DMS53 treated with DMSO at 0.1 percent for 48 hours (cell line): ENCODE data around the gene PBX2.
"Not testable (repeated sequence)": the region's sequence is repeated elsewhere in the genome, so short reads cannot be mapped to it uniquely, and the experiment has no call there.

ENCODE experiments used
- DNase-seq: peaks from one replicate; lab custom pipeline; 2025; ENCODE audit not compliant: unreplicated experiment; lab: John Stamatoyannopoulos, UW

The PBX2 gene

GRCh38 chr6:32187725-32188380 is 2.1 kb downstream of the PBX2 start:
- DNase-seq = not testable (repeated sequence)

- no peak for DNase-seq
These were observed 2.8 kb downstream of the PBX2 start for GRCh38 chr6:32187009-32187709.

DNA sequence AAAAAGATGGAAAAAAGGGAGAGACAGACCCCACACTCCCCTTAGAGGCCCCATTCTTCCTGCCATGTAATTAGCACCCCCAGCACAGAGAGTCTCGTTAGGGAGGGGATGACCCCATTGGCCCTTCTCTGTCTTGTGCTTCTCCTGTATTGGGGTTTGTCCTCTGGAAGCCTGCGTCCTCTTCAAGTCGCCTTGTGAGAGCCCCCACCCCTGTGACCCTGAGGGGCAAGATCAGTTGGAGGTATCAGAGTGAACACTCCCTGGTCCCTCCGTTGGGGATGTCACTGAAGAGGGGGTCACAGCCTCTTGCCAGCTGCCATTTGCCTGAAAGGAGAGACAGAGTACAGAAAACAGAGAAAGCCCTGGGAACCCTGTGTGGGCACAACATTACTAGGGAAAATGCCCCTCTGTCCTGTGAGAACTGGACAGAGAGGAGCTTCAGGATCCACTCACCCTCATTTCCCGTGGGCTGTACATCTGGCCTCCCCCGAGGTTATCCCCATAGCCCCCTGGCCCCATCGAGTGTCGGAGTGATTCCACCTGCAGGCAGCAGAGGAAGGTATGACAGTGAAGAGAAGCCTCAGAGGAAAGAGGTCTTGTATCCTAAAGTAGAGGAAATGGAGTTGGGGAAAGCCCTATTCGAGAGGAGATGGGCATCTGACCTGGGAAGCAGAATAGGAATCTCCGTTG is 3.7 kb downstream of the PBX2 start:
- DNase-seq = not testable (repeated sequence)

GRCh38 chr6:32185681-32186131 is 4.3 kb downstream of the PBX2 start:
- DNase-seq = not testable (repeated sequence)

DNA sequence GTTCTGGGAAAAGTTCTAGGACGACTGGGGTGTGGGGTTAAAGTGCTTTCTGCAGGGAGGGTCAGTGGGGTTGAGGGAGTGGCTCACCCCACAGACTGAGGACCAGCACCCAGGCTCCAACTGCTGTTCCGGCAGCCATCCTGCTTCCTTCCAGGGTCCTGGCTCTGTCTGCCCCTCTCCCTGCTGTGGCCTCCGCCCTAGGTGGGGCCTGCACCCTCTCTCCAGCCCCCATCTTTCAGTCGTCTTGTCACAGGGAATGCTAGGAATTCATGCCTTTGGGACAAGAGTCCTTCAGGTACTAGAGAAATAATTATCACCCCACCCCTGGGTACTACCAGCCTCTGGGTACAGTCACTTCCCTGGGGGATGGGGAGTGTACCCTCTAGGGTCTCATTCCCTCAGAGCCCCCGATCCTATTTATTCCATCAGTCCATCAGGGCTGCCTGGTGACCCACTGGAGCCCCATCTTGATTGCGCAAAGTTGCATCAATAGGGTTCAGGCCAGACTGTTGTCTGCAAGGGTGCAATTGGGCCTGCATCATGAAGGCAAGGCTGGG is 5.8 kb downstream of the PBX2 start, which contains the start of gene AGER:
TSS of gene AGER (minus strand) at position 170 of the 557 bp plus-strand sequence. CDS start at position 139, 31 bp downstream.
- no peak for DNase-seq

GRCh38 chr6:32183483-32184083 is 6.4 kb downstream of the PBX2 start:
- DNase-seq = no peak

DNA sequence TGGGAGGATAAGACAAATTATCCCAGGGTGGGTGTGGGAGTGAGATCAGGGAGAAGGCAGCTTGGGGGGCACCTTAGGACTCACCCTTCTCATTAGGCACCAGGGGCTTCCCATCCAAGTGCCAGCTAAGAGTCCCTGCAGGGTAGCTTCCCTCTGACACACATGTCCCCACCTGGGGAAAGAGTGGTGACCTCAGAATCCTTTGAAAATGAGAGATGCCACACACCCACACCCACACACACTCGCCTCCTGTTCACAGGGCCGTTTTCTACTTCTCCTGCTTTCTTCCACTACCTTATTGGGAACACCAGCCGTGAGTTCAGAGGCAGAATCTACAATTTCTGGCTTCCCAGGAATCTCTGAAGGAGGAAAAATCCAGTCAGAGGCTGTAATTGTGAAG is 7.0 kb downstream of the PBX2 start:
- DNase-seq = no peak

- DNase-seq = no peak
These were observed 7.4 kb downstream of the PBX2 start for GRCh38 chr6:32182555-32182981.

- no peak for DNase-seq
These were observed 8.0 kb downstream of the PBX2 start for GRCh38 chr6:32181915-32182529.

GRCh38 chr6:32181148-32181702 is 8.8 kb downstream of the PBX2 start:
- no peak for DNase-seq

GRCh38 chr6:32179766-32180405 is 10.1 kb downstream of the PBX2 start:
- no peak for DNase-seq

DNA sequence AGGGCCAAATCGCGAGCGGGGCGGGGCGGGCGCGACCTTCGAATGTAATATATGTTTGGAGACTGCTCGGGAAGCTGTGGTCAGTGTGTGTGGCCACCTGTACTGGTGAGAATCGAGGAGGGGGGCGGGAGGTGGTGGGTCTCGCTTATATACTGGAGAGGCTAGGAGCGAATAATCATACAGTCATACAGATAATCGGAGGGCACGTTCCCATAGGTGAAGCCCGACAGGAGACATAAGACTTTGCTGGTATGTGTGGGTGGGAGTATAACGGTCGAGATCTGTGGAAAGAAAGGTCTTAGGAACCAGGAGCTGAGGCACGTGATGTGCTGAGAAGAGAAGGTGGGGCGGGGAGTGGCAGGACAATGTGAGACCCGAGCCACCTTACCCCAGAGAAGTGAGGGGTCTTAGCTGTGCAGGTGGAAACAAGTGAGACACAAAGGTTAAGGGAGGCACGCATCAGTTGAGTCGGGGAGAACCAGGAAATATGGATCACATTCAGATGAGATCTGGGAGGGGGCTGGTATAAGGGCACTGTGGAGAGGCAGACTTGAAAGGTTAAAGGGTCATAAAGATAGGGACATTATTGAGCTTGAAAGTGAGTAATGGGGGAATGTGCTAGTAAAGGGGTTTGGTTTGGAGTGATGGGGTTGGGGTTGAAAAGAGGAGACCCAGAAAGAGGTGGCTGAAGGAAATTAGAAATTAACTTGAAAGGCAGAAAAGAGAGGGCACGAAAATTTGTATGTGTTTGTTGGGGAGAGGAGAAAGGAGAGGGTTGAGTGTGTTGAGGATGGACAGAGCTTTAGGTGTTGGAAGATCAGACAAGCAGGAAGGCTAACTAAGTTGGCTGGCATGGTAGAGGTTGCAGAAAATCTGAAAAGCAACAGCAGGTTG is 11.2 kb downstream of the PBX2 start:
- DNase-seq = no peak

- DNase-seq = peak; percentile 99
These were observed 12.0 kb downstream of the PBX2 start, which contains the start of gene RNF5 for GRCh38 chr6:32177788-32178546. Gene RNF5, plus strand, starts transcription at chr6:32178405. Its CDS starts 107 bp downstream, at chr6:32178512.

GRCh38 chr6:32177183-32177787 is 12.7 kb downstream of the PBX2 start:
- peak; percentile 85 for DNase-seq

DNA sequence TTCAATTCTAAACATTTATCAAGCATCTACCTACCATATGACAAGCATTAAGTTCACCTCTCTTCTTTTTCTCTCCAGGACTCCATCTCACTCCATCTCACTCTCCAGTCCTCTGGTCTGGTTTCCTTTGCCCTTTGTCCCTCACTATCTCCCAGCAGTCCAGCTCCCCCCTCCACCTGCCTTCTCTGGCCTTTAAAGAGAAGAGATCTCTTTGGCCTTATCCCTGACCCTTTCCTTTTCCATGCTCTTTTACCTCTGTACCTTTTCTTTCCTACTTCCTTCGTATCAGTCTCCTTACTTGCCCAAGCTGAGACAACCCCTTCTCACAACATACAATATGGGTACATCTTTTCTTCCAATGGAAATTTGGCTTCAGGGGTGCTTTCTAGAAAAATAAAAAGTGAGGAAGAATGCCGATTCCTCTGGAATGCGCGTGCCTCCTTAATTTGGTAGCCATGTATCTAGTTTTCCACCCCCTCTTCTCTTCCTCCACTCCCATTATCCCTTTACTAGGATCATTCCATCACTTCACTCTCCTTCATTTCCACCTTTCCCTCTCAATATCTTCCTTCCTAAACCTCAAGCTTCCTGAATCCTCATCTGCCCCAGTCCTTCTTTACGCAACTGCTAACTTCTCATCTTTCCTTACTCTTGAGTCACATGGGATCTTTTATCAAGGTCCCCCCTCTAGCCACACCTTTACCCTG is 13.4 kb downstream of the PBX2 start:
- no peak for DNase-seq

- peak; percentile 93 for DNase-seq
These were observed 14.1 kb downstream of the PBX2 start, which contains the start of gene AGPAT1 for GRCh38 chr6:32175711-32176475. Gene AGPAT1, minus strand, starts transcription at chr6:32176084. Its CDS starts 4,588 bp downstream, at chr6:32171496.
